CD4-positive, alpha-beta T cell treated with Interleukin-10 for 1 hour (primary cell): ENCODE data around the gene ZNF792.
"Not testable (repeated sequence)": the region's sequence is repeated elsewhere in the genome, so short reads cannot be mapped to it uniquely, and the experiment has no call there.

ENCODE experiments used
- DNase-seq: peaks from one replicate; pipeline ENCODE4 v3.0.0-alpha.2; 2020

The ZNF792 gene

GRCh38 chr19:34970185-34970780 is 6.3 kb upstream of the ZNF792 start:
- DNase-seq, result not testable (repeated sequence)

- no peak for DNase-seq
Observed at GRCh38 chr19:34969721-34970120, 5.7 kb upstream of the ZNF792 start.

GRCh38 chr19:34967551-34967950 is 3.5 kb upstream of the ZNF792 start:
- no peak for DNase-seq

DNA sequence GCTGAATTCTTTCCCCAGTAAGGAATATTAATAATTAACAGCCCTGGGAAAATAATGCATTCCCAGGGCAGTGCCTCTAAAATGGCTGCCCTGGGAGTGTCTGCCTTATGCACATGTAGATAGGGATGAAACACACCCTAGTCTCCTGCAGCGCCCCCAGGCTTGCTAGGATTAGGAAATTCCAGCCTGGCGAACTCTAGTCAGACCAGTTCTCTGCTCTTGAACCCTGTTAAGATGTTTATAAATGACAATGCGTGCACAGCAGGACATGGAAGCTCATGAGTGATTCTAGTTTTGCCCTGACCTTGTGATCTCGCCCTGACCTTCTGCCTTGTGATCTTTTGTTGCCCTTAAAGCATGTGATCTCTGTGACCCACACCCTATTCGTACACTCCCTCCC is 1.5 kb upstream of the ZNF792 start:
- not testable (repeated sequence) for DNase-seq

GRCh38 chr19:34964598-34964997 is 569 bp upstream of the ZNF792 start:
- no peak for DNase-seq

GRCh38 chr19:34962687-34963572 is 1.1 kb downstream of the ZNF792 start:
- no peak for DNase-seq

DNA sequence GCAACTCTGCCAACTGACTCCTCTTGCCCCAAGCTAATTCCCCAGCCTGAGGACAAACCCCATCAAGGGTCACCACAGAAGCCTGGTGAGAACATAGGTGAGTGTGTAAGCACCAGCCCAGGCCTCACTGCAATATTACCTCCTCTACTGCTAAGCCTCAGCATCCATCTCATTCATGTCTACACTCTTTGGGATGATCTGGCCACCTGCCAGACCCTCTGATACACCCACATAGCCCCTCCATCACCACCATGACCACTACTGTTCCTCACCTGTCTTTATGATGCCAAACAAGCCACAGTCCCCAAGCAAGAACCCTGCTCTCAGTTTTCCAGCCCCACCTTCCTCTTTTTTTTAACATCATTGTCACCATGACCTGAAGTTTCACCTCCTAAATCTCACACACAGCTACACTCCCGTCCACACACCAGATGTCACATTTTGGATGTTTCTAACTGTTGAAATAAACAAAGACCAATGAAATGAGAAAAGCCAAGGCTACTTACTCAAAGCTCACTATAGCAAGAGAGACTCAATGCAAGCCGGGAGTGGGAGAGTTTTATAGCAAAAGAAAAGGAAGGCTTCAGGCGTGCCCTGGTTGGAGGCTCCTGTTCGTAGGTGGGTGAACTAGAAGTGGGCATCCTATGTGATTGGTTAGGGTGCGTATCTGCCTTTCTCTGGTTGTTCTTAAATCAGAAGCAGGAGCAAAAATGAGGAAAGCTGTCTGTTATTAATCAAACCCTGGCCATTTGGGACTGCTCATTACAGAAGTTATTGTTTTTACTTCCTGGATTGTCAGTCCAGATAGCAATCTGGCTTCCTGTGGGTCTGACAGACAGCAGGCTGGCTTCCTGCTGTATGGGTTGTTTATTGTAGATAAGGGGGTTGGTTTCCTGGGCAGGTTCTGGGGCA is 2.0 kb downstream of the ZNF792 start:
- DNase-seq, result peak; percentile 64

GRCh38 chr19:34960940-34961679 is 2.9 kb downstream of the ZNF792 start:
- no peak for DNase-seq

DNA sequence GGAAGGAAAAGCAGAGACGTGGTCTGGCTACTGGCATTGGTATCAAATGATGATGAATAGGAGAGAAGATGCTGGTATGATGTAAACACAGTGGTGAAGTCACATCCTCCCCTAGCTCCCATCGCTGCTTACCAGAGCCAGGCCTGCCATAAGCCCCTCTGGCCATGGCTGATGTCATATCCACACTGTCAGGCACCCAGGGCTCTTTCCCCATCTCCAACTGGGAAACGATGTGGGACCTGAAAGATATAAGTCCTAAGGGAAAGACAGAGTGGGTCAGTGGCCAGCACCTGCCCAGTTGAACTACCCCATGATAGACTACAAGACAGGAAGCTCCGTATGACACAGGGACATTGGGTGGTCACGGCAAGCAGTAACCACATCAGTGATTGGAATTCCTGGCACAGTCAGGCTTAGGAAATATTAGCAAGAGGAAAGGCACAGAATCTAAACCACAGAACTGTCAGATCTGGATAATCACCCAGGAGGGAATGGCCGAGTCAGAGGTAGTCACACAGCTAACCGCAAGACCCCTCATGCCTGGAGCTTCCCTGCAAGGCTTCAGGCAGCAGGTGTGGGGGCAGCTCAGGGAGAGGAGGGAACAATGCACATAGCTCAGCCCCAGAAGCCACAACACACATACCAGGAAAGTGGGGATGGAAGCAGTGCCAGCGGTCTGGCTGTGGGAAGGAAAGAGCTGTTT is 3.8 kb downstream of the ZNF792 start:
- no peak for DNase-seq

DNA sequence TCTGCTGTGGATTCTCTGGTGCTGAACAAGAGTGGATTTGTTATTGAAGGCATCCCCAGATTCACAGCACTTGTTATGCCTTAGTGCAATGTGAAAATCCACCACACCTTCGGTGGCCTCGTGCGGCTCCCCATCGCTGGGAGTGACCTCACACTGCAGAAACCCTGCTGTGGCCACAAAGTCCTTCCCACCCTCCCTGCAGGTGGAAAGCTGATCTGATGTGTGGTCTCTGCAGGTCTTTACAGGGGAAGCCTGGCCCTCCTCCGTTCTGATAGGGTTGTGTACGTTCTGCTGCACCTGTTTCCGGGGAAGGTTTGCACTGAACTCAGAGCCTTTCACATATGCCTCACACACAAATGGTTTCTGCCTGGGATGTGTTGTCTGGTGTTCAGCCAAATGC is 5.0 kb downstream of the ZNF792 start:
- no peak for DNase-seq

DNA sequence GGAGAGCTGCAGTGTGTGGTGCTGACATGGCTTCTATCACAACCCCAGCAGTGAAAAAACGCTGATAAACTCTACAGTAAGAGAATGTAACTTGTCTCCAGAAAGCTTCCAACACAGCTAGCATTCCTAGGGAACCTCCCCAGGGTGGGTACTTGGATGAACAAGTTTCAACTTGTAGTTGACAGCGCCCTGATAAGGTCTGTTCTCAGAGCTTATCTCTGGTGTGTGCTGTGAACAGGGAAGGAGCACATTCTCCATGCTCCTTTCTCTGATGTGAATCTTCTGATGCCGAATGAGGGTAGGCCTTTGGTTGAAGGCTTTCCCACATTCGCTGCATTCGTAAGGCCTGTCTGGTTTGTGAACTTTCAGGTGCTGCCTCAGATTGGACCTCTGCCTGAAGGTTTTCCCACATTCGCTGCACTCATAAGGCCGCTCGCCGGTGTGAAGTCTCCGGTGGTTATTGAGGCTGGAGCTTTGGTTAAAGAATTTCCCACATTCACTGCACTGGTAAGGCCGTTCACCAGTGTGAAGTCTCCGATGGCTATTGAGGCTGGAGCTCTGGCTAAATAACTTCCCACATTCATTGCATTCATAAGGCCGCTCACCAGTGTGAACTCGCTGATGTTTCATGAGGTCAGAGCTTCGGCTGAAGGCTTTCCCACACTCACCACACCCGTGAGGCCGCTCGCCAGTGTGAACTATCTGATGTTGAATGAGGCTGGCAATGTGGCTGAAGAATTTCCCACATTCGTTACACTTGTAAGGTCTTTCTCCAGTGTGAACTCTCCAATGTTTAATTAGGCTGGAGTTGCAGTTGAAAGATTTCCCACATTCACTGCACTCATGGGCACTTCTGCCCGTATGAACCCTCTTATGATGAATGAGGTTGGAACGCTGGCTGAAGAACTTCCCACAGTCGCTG is 5.9 kb downstream of the ZNF792 start:
- DNase-seq, result no peak

DNA sequence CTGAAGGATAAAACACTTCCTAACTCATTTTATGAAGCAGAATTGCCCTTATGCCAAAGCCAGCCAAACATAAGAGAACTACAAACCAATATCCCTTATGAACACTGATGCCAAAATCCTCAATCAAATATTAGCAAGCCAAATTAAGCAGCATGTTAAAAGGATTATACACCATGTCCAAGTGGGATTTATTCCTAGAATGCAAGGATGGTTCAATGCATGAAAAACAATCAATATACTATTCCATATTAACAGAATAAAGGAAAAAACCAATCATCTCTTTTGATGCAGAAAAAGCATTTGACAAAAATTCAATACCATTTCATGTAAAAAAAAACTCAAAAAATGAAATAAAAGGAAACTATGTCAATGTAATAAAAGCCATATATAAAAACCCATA is 10.9 kb downstream of the ZNF792 start:
- DNase-seq, result no peak

- DNase-seq, result no peak
Observed at GRCh38 chr19:34943861-34944573, 20.0 kb downstream of the ZNF792 start.

DNA sequence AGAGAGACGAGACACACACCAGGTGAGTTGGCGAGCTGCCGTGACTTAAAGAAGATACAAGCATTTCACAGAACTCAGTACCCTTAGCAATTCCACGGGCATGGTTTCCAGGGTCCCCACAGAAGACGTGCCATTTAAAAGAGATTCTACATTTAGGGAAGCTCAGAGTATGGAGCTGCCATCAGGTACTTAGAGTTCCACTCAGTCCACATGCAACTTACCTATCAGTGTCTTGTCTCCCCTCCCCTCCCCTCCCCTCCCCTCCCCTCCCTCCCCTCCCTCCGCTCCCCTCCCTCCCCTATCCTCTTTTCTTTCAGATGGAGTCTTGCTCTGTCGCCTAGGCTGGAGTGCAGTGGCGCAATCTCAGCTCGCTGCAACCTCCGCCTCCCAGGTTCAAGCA is 25.1 kb downstream of the ZNF792 start:
- no peak for DNase-seq

DNA sequence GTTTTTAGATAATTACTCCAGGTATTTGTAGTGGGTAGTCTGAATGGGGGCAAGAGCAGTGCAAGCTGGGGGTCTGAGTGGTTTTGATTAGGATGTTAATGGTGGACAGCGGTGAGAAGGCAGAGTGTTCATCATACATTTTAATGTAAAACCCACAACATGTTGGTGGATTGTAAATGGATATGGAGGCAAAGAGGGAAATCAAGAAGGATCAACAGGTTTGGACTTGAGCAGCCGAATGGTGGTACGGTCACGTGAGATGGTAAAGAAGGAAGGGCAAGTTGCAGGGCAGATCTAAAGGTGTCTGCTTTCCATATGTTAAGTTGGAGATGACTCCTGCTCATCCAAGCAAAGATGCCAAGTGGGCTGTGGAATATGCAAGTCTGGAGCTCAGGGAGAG is 27.8 kb downstream of the ZNF792 start:
- DNase-seq, result no peak

DNA sequence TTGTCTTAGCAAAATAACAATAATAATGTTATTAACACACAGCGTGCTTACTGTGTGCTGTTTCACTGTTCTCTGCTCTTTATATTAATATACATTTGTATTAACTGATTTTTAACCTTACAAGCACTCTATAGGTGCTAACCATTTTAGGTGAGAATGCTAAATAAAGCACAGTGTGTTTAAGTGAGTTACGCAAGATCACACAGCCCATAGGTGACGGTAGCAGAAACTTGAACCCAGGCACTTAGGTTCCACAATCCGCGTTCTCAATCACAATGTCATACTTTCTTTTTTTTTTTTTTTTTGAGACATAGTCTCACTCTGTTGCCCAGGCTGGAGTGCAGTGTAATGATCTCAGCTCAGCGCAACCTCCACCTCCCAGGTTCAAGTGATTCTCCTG is 31.5 kb downstream of the ZNF792 start:
- DNase-seq, result no peak

DNA sequence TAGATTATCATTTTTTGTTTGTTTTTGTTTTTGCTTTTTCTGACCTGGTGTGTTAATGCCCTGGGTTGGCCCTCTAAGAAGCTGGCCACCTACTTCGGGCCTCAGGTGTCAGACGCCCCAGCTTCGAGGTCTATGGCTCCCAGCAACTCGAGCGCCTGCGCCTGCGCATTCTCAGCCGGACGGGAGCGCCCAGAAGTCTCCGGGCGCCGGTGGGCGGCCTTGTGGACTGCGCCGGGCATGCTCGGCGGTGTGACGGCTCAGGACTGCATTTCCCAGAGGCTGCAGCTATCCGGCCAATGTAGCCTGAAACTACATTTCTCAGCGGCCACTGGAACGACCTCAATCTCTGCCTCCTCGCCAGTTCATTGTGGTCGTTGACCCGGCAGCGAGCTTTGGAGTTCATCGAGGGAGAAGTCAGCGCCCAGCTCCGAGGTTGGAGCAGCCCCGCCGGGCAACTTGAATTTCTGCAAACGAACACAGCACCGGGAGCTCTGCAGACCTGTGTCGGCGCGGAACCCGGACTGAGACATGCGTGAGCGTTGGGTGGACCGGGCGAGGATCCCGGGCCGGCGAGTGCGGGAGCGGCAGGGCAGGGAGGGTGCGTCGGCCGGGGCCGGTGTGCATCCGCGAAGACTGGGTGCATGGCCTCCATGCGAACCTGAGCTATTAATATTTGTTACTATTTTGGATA is 37.2 kb downstream of the ZNF792 start, which contains the start of gene ZNF30:
Gene ZNF30, plus strand, starts transcription at position 219 of the 691 bp plus-strand sequence. CDS start 3,045 bp downstream, outside the sequence.
- peak; percentile 84 for DNase-seq

DNA sequence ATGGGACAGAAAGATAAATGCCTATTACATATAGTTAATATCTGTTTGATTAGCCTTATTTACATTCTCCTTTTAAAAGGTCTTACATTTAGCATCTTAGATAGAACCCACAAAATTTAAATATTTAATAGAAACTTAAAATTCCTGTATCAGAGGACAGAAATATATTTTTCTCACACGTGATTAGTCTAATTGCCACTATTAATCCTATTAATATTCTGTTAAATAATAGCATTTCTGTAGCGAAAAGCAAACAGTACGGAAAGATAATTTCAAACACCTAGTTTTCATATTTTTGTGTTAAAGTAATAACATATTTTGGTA is 37.7 kb downstream of the ZNF792 start:
- no peak for DNase-seq

DNA sequence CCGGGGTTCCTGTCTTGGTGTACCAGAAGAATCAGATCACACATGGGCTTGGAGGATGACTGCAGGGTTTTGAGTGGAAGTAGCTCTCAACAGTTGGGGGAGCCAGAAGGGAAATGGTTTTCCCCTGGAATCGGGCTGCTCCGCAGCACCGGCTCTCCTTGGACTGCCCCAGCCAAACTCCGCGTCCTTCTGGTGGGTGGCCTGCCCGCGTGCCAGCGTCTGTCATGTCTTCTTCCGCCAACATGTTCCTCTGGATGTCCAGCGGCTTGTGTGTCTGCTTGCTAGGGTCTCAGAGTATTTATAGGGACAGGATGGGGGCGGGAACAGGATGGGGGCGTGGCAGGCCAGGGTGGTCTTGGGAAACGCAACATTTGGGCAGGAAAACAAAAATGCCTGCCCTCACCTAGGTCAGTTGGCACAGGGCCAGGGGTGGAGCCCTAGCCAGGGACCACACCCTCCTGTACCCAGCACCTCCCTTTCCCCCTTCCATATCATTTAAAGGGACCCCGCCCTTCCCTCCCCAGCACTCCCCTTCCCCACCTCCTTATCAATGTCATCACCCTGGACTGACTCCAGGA is 38.7 kb downstream of the ZNF792 start:
- no peak for DNase-seq
